ENCODE measurements around the gene EEF2KMT.
"Not testable (repeated sequence)": the region's sequence is repeated elsewhere in the genome, so short reads cannot be mapped to it uniquely, and the experiment has no call there.

Gene EEF2KMT

DNA sequence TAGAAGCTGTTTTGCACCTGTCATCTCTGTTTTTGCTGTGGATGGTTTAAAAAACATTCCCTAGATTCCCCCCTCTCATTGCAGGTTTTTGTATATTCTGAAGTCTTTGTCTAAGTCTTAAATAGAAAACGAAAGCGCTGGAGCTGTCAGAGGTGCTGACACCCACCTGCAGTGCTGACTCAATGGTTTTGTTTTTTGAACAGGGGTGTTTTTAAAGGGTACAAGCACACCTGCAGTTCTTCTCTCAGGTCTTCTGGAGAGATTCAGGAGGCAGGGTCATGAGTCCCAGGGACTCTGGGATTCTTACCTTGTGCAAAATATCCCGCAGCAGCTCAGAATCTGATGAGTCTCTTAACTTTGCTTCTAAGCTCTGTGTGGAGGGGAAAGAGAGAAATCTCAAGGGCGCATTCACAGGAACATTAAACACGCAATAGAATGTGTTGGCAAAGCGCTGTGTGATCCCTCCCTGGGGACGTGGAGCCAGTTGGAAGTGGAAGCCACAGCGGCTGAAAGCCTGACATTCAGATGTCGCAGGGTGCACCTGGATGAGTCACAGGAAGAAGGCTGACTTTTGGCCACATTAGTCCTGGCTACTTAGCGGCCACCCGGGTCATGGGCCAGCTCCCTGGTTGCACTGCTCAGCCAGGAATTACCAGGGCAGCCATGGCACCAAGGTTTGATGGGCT is 2.3 kb downstream of the EEF2KMT start:
- not testable (repeated sequence) for DNase-seq (ENCODE audit: low read depth in 1 of 2, low spot score in 1 of 2)

DNA sequence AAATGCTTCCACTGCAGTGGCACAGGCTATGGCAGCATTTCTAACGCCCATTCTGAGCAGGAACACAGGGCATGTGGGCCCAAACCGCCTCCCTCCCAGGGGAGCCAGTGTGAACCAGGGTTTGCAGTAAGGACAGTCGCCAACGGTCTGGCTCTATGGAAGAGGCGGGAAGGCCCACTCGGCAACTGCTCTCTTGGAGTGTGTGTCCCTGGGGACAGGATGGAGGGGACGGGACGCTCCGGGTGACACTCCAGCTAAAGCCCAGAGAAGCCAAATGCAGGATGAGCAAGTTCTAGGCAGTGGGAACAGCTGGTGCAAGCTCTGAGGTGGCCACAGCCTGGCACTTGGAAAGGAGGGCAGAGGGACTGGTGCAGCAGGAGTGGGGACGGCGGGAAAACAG is 3.8 kb downstream of the EEF2KMT start:
- not testable (repeated sequence) for DNase-seq (ENCODE audit: low read depth in 1 of 2, low spot score in 1 of 2)

DNA sequence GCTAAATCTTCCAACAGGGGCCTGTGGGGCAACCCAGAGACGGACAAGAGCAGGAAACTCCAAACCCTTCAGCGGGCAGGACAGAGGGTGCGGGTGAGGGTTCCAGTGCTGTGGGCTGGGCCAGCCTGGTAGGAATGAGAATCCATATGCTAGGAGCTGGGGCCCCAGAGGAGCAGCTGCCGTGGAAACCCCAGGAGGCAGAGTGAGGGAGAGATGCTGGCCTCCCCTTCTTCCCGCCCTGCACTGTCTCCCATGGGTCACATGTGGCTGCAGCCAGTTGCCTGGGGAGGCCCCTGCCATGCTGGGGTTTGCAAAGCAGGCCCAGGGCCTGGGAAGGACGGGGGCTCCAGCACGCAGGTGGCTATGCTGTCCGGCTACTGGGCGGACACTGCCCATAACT is 4.5 kb downstream of the EEF2KMT start:
- DNase-seq (ENCODE audit: low read depth in 1 of 2, low spot score in 1 of 2): not testable (repeated sequence)

DNA sequence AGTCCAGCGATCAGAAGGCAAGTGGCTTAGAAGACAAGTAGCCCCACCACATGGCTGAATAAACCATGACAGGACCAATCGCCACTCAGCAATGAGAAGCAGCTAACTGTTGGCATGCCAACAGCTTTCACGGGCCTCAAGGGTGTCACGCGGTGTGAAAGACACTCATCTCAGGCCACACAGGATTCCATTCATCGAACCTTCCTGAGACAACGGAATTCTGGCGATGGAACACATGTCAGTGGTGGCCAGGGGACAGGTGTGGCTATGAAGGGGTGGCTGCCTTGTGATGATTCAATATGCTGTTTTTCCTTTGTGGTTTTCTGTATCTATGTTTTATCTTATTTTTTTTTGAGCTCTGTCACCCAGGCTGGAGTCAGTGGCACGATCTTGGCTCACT is 7.0 kb downstream of the EEF2KMT start:
- DNase-seq (ENCODE audit: low read depth in 1 of 2, low spot score in 1 of 2): not testable (repeated sequence)

DNA sequence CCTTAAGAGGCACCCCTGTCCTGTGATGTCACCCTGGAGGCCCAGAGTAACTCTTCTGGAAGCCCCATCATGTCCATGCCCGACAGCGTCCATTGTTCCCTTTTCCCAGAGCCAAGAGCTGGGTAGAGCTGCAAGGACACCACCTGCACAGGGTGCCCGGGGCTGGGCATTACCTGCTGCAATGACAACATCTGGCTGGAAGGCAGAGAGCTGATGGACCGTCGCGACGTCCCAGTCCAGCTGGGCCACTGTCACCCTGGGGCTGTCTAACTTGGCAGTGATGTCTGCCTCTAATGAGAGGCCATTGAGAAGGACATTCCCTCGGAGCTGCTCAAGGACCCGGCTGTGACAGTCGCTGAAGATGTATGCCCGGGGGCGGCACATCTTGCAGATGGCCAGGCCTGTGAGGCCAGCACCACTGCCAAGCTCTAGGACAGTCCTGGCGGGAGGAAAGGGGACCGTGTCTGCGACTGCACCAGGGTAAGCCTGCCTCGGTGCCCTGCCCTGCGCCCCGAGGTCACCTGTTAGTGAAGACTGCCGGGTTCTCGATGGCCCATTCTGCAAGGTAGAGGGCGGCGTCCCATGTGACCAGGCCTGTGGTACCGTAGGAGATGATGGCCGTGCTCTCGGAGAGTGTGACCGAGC is 7.6 kb downstream of the EEF2KMT start:
- not testable (repeated sequence) for DNase-seq (ENCODE audit: low read depth in 1 of 2, low spot score in 1 of 2)

DNA sequence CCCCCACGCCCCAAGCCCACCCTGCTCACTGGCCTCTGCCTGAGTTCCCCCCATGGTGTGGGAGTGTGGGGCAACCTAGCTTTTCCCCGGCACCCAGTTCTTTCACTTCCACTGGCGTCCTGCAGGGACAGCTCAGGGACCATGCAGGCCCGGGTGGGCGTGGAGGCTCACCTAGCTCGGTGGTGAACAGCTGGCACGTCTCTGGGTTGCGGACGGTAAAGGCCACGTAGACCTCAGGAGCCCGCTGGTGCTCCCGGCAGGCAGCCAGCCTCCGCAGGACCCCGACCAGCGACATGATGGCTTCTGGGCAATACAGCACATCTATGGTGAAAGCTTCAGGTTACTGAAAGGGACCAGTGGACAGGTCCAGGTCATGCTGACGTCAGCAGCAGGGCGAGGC is 8.7 kb downstream of the EEF2KMT start:
- not testable (repeated sequence) for DNase-seq (ENCODE audit: low read depth in 1 of 2, low spot score in 1 of 2)

DNA sequence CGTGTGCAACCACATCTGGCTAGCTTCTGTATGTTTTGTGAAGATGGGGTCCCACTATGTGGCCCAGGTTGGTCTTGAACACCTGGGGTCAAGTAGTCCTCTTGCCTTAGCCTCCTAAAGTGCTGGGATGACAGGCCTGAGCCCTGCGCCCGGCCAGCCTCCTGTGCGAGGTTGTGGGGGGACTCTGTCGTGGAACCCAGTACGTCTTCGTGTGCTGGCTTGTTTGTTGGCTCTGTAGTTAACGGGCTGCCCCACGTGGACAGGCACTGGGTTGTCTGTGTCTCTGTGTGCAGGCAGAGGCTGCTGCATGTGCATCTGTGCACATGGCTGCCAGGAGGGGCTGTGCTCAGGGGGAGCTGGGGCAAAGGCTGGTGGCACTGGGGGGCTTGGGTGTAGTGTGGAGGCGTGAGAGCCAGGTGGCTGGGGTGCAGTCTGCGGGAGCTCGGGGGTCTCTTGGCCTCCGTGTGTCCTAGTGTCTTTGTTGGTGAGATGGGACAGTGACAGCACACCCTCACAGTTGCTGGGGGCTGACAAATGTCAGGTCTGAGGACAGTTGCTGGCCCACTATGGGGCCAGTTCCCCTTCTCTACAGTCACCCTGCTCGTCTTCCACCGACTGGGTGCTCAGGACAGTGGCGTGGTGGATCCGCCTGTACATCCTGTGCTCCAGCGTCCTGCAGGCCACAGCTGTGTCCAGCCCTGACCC is 9.4 kb downstream of the EEF2KMT start:
- DNase-seq (ENCODE audit: low read depth in 1 of 2, low spot score in 1 of 2): not testable (repeated sequence)

DNA sequence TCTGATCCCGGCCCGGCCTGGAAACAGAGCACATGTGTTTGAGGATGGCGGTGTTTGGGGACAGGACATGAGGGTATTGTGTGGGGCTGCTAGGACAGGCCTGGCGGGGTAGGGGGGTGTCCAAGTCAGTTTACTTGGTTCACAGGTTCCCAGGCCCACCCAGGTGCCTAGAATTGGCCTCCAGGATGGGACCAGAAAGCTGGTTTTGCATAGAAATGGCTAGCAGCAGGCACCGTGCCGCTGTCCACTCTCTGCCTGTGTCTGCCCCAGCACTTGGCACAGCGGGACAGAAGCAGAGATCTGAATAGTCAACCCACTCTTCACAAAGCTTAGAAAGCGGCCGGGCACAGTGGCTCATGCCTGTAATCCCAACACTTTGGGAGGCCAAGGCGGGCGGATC is 11.9 kb downstream of the EEF2KMT start:
- not testable (repeated sequence) for DNase-seq (ENCODE audit: low read depth in 1 of 2, low spot score in 1 of 2)

DNA sequence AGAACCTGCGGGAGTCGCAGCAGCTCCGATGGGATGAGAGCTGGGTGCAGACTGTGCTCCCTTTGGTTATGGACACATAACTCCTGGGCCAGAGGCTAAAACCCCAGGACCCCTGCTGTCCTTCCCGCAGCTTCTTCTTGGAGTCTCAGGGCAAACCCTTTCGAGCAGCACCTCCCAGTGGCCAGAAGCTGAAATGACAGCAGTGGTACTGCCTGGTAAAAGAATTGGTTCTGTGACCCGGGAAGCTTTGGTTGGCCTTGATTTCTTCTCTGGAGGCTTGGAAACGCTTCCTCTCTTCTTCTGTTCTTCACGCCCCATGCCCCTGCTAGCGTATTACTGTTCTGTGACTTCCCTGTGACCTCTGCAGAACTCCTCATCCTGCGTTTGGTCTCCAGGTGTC is 12.8 kb downstream of the EEF2KMT start:
- peak; percentile 17 to 21 for DNase-seq (ENCODE audit: low read depth in 1 of 2, low spot score in 1 of 2)

DNA sequence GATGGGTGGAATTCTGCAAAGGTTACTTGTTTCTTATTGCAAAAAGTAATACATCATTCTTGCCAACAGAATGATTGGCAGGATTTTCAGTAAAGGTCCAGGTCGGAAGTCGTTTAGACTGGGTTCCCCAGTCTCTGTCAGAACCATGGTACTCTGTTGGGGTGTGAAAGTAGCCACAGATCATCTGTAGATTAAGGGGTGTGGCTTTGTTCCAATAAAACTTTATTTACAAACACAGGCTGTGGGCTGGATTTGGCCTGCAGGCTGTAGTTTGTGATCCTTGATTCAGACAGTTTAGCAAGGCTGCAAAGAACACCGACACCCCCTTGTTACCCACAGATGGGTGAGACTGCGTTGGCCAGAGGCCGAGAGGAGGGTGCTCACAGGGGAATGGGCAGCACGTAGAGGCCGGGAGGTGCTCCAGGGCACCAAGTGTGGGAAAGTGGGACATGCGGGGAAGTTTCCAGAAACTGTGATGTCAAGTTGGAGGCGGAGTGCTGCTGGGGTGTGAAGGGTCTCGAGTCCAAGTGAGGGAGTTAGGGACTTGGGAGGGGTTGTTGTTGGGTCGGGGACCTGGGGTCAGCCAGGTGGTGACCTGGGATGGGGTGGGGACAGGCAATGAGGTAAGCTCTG is 13.4 kb downstream of the EEF2KMT start:
- not testable (repeated sequence) for DNase-seq (ENCODE audit: low read depth in 1 of 2, low spot score in 1 of 2)

DNA sequence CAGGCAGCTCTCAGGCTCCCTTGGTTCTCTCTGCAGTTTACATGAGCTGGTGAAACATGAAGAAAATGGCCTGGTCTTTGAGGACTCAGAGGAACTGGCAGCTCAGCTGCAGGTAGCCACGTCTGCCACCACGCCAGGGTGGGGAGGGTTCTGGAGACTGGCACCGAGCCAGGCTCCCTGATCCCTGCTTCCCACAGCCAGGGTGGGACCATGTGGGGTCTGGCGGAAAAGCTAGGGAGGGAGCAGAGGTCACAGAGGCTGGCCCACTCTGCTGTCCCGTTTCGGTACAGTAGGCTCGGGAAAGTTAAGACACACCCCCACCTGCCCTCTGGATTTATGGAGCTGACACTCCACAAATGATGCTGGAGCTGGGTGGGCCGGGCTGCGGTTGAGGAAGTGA is 13.9 kb downstream of the EEF2KMT start:
- not testable (repeated sequence) for DNase-seq (ENCODE audit: low read depth in 1 of 2, low spot score in 1 of 2)

DNA sequence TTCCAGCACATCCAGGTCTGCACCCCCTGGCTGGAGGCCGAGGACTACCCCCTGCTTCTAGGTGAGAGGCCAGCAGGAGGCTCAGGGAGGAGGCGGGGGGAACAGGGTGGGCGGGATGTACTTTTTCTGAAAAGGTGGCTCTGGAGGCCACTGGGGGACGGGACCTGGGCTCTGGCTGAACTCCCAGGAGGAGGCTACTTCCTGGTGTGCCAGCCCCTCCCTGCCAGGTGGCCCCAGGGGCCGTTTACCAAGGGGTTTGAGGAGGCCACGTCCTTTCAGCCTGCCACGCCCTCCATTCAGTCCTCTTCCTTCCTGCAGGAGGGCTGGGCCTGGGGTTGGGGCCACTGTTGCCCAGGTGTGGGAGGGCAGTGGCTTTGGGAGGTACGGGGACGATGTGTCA is 16.6 kb downstream of the EEF2KMT start:
- not testable (repeated sequence) for DNase-seq (ENCODE audit: low read depth in 1 of 2, low spot score in 1 of 2)

DNA sequence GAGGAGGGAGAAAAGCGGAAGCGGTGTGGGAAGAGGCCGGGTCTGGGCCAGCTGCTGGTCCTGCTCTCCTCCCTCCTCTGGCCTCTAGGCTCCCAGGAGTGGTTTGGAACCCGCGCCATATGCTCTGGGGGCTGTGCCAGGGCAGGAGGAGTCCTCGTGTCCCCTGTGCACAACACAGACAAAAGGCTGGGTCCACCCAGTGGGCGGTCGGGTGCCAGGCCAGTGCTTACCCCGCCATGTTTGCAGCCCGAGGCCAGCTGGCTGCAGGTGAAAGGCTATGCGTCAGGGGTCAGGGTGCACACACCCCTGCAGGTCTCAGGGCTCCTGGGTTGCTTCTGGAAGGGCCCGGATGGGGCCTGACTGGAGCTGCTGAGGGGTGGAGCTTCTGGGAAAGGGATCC is 17.1 kb downstream of the EEF2KMT start:
- DNase-seq (ENCODE audit: low read depth in 1 of 2, low spot score in 1 of 2): not testable (repeated sequence)

DNA sequence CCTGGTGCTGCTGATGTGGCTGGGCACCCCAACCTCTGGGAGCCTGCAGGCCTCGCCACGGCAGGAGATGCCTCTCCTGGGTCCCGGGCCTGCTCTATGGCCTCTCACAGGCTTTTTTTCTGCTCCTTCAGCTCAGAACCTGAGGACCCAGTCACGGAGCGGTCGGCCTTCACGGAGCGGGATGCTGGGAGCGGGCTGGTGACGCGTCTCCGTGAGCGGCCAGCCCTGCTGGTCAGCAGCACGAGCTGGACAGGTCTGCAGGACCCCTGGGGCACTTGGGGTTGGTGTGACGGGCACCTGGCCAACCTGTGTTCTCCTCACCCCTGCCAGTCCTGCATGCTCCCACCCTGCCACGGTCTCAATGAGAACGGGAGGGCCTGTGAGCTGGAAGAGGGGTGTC is 19.0 kb downstream of the EEF2KMT start:
- no peak for DNase-seq (ENCODE audit: low read depth in 1 of 2, low spot score in 1 of 2)

DNA sequence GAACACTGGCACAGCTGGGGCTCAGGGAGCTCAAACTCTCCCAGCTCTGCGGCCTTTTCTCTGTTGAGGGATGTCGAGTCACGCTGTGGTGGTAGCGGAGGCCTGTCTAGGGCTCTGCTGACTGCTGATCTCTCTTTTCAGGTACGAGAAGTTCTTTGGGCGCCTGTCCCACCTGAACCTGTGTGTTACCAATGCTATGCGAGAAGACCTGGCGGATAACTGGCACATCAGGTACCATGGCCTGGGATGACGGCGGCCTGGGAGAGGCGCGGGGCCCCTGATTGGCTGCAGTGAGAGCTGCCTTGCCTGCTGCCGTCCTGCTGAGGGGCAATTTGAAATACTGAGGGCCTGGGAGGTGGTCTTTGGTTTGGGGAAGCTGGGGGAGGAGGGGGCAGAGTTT is 20.3 kb downstream of the EEF2KMT start:
- DNase-seq (ENCODE audit: low read depth in 1 of 2, low spot score in 1 of 2): no peak

DNA sequence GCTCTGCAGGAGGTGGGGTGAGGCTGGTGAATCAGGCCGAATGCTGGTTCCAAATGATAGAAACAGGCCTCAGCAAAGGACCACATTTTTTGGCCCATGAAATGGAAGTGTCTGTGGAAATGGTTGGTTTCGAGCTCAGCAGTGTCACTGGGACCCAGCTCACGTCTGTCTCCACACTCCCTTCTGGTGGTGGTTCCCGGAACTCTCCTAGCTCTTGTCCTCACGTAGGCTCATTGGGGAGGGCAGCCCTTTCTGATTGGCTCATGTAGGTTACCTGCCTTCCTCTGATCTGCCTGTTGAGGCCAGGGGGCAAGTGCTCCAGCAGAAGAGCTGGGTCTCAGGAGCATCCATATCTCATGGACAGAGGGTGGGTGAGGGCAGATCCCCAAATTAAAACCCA is 22.0 kb downstream of the EEF2KMT start:
- no peak for DNase-seq (ENCODE audit: low read depth in 1 of 2, low spot score in 1 of 2)

DNA sequence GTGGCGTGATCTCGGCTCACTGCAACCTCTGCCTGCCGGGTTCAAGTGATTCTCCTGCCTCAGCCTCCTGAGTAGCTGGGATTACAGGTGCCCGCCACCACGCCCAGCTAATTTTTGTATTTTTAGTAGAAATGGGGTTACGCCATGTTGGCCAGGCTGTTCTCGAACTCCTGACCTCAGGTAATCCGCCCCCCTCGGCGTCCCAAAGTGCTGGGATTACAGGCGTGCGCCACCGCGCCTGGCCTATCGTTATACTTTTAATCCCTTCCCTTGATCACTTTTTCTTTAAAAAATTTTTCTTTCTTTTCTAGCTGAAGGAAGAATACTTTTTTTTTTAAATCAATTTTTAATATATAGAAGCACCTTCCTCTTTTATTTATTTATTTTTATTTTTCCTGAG is 23.8 kb downstream of the EEF2KMT start:
- DNase-seq (ENCODE audit: low read depth in 1 of 2, low spot score in 1 of 2): not testable (repeated sequence)

DNA sequence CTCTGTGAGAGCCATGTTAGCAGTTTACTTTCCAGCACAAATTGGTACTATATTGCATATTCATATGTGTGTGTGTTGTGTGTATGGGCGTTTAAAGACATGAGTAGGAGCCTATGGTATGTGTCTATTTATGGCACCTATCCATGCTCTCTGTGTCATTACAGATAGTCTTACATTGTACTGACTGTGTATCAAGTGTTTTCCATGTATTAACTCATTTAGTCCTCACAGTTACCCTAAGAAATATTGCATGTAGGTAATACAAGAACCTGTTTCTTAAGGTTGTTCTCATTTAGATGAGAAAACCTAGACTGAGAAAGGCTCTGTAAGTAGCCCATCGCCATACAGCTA is 24.3 kb downstream of the EEF2KMT start:
- DNase-seq (ENCODE audit: low read depth in 1 of 2, low spot score in 1 of 2): no peak

DNA sequence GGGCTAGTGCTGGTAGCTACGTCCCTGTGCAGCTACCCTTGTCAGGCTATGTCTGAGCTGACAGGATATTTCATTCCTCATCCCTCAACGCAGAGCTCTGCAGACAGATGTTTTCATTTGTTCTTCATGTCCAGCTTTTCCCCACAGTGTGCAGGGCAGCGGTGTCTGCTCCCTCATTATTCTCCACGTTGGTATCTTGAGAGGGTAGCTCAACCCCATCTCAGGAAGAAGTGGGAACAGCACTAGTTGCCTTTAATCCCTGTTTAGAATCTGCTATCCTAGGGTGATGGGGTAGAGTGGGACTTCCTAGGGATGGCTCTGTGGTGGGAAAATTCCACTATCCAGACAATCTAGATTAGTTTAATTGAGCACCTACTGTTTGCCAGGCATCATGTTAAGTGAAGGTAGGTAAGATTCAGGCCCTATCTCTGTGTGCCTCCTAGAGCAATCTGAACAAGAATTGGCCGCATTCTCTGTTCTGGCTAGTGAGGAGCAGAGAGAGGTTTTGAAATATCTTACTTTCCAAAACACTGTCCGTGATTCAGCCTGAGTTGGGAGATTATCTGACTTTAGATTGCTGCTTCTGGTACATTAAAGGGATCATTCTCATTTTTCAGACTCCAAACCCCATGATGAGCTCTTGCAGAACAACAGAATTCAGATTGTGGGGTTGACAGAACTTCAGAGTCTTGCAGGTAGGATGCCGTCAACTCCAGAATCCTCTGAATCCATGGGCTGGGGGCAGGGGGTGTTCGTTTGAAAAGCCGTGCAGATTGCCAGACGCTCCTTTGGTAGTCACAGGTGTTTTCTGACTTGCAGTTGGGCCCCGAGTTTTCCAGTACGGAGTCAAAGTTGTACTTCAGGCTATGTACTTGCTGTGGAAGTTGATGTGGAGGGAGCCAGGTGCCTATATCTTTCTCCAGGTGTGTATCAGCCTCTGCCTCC is 25.0 kb downstream of the EEF2KMT start:
- no peak for DNase-seq (ENCODE audit: low read depth in 1 of 2, low spot score in 1 of 2)

DNA sequence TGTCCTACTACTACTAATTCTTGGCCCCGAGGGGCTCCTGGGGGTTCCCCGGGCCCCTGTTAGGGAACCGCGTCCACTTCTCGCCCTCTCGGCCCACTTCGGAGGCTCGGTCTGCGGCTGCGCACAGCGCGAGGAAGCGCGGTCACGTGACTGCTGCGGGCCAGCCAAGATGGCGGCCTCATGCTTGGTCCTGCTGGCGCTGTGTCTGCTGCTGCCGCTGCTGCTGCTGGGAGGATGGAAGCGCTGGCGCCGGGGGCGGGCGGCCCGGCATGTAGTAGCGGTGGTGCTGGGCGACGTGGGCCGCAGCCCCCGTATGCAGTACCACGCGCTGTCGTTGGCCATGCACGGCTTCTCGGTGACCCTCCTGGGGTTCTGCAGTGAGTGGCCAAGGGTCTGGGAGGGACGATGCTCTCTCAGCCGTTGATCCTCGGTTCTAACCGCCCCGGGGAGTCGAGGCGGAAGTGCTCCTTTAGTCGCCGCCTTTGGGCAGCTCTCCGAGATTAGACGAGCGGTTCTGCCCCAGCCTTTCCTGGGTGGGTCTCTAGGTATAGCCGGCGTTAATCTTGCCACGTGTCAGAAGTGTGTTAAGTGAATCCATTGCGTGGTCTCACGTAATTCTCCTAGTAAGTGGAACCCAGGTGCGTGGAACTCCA is 25.8 kb downstream of the EEF2KMT start, which contains the start of gene ALG1:
ALG1 (plus strand) TSS at position 163 of the 653 bp plus-strand sequence; CDS start at position 170, 7 bp downstream.
- DNase-seq (ENCODE audit: low read depth in 1 of 2, low spot score in 1 of 2): peak; percentile 77 to 82

All from activated T-helper 1 cell treated with anti-CD3 and anti-CD28 coated beads, Interleukin-2, amount 50 U/mL, for 16 hours (primary cell).